Measurements from ENCODE around the gene SRI.

- TF ChIP-seq CTCF (IDR thresholded peaks at IDR 0.05): no peak
- TF ChIP-seq EZH2phosphoT487 (IDR thresholded peaks at IDR 0.05): no peak
- no peak for TF ChIP-seq EZH2 (IDR thresholded peaks at IDR 0.05)
Measured at GRCh38 chr7:88230646-88231045, 10.8 kb upstream of the SRI start.
